SK-N-MC (cell line): ENCODE measurements around the gene EIF4EBP3.

Experiments used
- DNase-seq: peaks from one replicate; pipeline ENCODE4 v3.0.0-alpha.2; 2011; ENCODE audit warnings: low read depth, low spot score
- H3K27ac ChIP-seq: fragments of 200-600 bp; sonication (generic); 2 replicates; pipeline ENCODE4 v1.5.1; 2016; ENCODE audit warnings: mixed run types
- H3K36me3 ChIP-seq: fragments of 200-600 bp; sonication (generic); 2 replicates; pipeline ENCODE4 v1.6.1; 2017; ENCODE audit warnings: antibody characterized with exemption, low read length, mixed read lengths; ENCODE audit not compliant: insufficient read depth
- H3K4me3 ChIP-seq: fragments of 200-600 bp; sonication (generic); 2 replicates; pipeline ENCODE4 v1.5.1; 2016
- H3K9ac ChIP-seq: fragments of 200-600 bp; sonication (generic); 2 replicates; pipeline ENCODE4 v1.8.0; 2017; ENCODE audit warnings: mixed run types, mixed read lengths; ENCODE audit not compliant: insufficient read length
- H3K9me3 ChIP-seq: fragments of 200-600 bp; sonication (generic); 2 replicates; pipeline ENCODE4 v1.6.1; 2017; ENCODE audit warnings: low read depth, mild to moderate bottlenecking, antibody characterized with exemption, low read length, moderate library complexity, mixed read lengths
- EZH2 ChIP-seq: fragments of 200-600 bp; sonication (generic); IDR thresholded peaks from one replicate; pipeline ENCODE4 v1.6.1; 2017; ENCODE audit warnings: antibody characterized with exemption
- FOXP2 ChIP-seq: optimal IDR thresholded peaks from 2 replicates; pipeline ENCODE3; 2011; ENCODE audit warnings: mild to moderate bottlenecking, moderate library complexity; ENCODE audit not compliant: insufficient read depth; ENCODE audit errors: extremely low read length, control extremely low read depth
- POLR2AphosphoS5 ChIP-seq: IDR thresholded peaks from 2 replicates; pipeline ENCODE4 v1.6.1; 2012; ENCODE audit warnings: mild to moderate bottlenecking, low read depth, low read length, borderline replicate concordance

Gene EIF4EBP3

DNA sequence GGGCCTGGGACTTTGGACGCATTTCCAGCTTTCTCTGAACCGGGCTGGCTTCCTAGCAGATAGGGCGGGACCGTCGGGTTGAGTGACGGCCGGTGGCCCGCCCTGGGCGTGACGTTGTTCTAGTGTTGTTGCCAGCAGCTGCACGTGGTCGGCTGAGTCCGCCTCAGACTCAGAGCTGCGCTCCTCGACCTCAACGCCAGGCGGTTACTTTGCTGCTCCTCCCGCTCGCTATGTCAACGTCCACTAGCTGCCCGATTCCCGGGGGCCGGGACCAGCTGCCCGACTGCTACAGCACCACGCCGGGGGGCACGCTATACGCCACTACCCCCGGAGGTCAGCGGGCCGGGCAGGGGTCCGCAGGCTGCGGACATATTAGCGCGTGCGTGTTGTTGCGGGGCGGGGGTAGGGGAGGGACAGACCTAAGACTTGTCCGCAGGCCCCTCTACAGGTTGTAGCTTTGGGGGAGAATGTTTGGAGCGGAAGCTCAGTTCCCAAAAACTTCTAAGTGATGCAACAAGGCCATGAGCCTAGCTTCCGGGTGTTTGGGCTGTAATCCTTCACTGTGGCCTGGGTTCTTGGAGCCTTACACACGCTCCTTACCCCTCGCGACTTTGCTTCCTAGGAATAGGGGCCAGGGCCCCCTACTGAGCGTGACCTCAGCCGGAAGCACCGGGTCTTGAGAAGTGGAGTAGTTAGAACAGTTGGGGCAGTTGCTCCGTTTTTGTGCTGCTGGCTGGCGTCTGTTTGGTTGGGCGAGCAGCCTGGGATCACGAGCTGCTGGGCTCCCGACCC lies at the start of gene EIF4EBP3:
Gene EIF4EBP3, plus strand, starts transcription at position 155 of the 792 bp plus-strand sequence. Its CDS starts 76 bp downstream, at position 231.
- no peak within 1 kb of the TSS for H3K4me3 ChIP-seq
- DNase-seq = no peak
- TF ChIP-seq POLR2AphosphoS5 (peak; percentile 63; the same call in 1 of the 2 replicates), EZH2 (no peak), FOXP2 (no peak)
- H3K36me3 ChIP-seq = peaks cover 48% of the 10 kb centered on the region; the same call in 1 of the 2 replicates
- H3K9me3 ChIP-seq = no peaks in the 10 kb centered on the region
- H3K9ac ChIP-seq = no peak within 1 kb of the TSS
- no peak within 1 kb of the TSS for H3K27ac ChIP-seq

DNA sequence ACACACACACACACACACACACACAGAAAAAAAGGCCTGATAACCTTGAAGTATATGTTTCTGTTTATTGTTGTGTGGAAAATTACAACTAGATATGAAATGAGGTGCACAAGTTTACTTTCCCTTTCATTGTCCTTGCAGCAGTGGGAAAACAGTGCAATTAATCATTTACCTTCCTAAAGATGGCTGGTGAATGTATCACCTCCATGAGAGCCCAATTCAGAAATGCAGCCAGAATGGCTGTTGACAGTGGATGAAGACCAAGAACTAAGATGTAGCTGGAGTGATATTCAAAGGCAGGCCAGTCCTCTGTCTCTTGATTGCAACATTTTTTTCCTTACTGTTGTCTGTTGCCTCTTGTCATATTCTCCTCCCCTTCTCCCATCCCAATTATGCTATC lies 49.6 kb upstream of the EIF4EBP3 start:
- H3K9ac ChIP-seq = no peak overlapping the region
- H3K9me3 ChIP-seq = no peaks in the 10 kb centered on the region
- DNase-seq = no peak
- no peak overlapping the region for H3K4me3 ChIP-seq
- H3K36me3 ChIP-seq = peaks cover 12% of the 10 kb centered on the region
- H3K27ac ChIP-seq = no peak overlapping the region
- TF ChIP-seq FOXP2 (no peak), POLR2AphosphoS5 (no peak), EZH2 (no peak)

DNA sequence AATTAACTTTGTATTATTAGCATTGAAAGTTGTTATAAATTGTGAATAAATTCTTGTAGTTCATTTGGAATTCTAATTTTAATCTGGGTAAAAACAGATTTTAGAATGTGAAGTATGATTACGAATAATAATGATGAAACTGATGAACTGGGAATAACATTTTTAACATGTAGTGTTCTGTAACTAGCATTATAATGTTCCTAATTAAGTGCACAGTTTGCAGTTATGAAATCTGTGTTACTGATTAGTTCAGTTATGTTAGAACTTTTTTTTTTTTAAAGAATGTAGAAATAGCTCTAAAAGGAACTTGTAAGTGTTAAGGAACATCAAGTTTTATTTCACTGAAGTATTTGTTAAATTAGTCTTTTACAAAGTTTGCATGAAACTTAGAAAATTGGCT lies 48.9 kb upstream of the EIF4EBP3 start:
- Histone ChIP-seq H3K4me3 (no peak overlapping the region), H3K36me3 (peaks cover 12% of the 10 kb centered on the region), H3K9me3 (no peaks in the 10 kb centered on the region), H3K27ac (no peak overlapping the region), H3K9ac (no peak overlapping the region)
- no peak for DNase-seq
- TF ChIP-seq EZH2 = no peak
- TF ChIP-seq POLR2AphosphoS5 = no peak
- TF ChIP-seq FOXP2 = no peak

DNA sequence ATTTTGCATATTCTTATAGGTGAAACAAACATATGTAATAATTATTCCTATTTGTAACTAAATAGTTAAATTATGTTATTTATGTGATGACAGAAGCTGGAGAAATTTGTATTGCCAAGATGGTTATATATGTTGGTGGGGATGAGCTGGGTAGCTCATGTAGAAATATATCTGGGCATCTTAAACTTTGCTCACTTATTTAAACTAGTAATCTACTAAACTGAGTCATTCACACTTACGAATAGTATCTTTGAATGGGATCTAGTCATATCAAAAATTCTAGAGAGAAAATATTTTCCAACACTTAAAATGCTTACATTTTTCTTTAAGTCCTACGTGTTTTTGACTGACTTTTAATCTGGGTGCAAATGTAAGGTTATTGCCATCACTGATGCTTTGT lies 44.6 kb upstream of the EIF4EBP3 start:
- no peak overlapping the region for H3K27ac ChIP-seq
- H3K9ac ChIP-seq = no peak overlapping the region
- peaks cover 34% of the 10 kb centered on the region for H3K36me3 ChIP-seq
- no peak overlapping the region for H3K4me3 ChIP-seq
- H3K9me3 ChIP-seq = no peaks in the 10 kb centered on the region
- DNase-seq = no peak
- TF ChIP-seq FOXP2 (no peak), POLR2AphosphoS5 (no peak)

DNA sequence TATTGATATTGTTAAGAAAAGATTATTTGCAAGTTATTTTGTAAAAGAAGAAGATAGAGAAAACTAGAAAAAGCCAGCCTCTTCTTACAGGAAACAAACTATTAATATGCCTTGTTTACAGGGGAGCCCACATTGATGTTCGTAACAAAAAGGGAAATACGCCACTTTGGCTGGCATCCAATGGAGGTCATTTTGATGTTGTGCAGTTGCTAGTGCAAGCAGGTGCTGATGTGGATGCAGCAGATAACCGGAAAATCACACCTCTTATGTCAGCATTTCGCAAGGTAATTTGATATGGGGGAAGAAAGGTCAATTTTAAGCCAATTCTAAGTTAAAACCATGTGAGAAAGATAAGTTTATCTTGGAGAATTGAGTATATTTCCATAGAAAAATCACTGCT lies 37.6 kb upstream of the EIF4EBP3 start:
- no peak for TF ChIP-seq POLR2AphosphoS5
- no peak for TF ChIP-seq EZH2
- TF ChIP-seq FOXP2 = no peak
- H3K36me3 ChIP-seq = peaks cover 96% of the 10 kb centered on the region

DNA sequence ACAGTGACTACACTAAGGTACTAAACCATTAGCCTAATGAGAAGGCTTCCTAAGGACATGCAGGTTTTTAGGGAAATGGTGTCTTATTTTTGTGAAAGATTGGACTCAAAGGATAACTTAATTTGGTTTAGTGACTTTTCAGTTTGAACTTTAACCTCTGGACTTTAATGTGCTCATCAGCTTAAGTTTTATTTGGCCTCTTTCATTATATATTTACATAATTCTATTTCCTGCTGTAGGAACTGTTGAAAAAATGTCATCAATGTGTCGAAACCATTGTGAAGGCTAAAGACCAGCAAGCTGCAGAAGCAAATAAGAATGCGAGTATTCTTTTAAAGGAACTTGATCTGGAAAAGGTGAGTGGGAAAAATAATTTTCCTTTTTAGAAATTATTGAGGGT lies 34.3 kb upstream of the EIF4EBP3 start:
- no peaks in the 10 kb centered on the region for H3K9me3 ChIP-seq
- H3K27ac ChIP-seq = no peak overlapping the region
- no peak overlapping the region for H3K9ac ChIP-seq
- DNase-seq = no peak
- H3K4me3 ChIP-seq = no peak overlapping the region
- peaks cover 72% of the 10 kb centered on the region for H3K36me3 ChIP-seq
- TF ChIP-seq EZH2 = no peak

More for the DNA sequence above, 37.6 kb upstream of the EIF4EBP3 start:
- Histone ChIP-seq H3K4me3 (no peak overlapping the region), H3K9me3 (no peaks in the 10 kb centered on the region), H3K27ac (no peak overlapping the region), H3K9ac (no peak overlapping the region)
- DNase-seq = no peak

DNA sequence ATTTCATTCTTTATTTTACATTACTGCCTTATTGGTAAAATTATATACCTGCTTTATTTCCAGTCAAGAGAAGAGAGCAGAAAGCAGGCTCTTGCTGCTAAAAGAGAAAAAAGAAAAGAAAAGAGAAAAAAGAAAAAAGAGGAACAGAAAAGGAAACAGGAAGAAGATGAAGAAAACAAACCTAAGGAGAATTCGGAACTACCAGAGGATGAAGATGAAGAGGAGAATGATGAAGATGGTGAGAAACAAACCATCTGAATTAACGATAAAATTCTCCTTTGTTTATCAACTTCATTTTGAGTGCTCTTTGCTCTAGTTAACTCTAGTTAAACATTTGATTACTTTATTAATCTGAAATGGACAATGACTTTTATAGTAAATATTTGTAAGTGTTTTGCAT lies 23.5 kb upstream of the EIF4EBP3 start:
- H3K27ac ChIP-seq = no peak overlapping the region
- TF ChIP-seq FOXP2 (no peak), EZH2 (no peak), POLR2AphosphoS5 (no peak)
- H3K4me3 ChIP-seq = no peak overlapping the region
- no peak overlapping the region for H3K9ac ChIP-seq
- no peaks in the 10 kb centered on the region for H3K9me3 ChIP-seq
- peaks cover 46% of the 10 kb centered on the region for H3K36me3 ChIP-seq
- DNase-seq = no peak

DNA sequence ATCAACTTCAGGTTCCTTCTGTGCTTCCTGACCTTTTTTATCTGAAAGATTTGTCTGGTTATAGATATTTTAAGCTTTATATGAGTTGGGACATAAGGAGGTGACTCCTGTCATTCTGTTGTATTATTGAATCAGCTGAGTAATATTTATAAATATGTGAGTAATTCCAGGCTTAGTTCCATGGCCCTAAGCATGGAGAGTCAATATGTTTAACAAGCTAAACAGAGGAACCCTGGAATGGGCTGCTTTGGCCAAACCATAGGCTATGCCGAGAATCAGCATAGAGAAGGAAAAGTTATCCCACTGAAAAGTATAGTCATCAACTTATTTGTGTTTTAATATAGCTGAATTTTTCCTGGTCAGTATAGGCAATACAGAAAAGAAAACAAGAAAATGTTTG lies 7.2 kb upstream of the EIF4EBP3 start:
- Histone ChIP-seq H3K9me3 (no peaks in the 10 kb centered on the region), H3K4me3 (no peak overlapping the region), H3K27ac (no peak overlapping the region), H3K36me3 (peaks cover 72% of the 10 kb centered on the region), H3K9ac (no peak overlapping the region)
- DNase-seq = no peak
- TF ChIP-seq POLR2AphosphoS5 (no peak), FOXP2 (no peak), EZH2 (no peak)

DNA sequence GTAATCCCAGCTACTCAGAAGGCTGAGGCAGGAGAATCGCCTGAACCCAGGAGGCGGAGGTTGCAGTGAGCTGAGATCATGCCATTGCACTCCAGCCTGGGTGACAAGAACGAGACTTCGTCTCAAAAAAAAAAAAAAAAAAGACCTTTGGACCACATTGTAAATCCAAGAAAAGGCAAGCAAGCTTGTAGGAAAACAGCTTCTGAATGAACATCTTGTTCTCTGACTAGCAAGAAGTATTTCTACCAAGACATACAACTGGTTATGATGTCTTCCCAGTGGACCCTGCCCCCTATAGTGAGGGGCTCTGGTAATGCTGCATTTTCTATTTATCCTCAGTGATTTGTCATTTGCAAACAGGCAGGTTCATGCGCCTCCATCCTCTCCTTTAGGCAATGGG lies 4.5 kb upstream of the EIF4EBP3 start:
- H3K36me3 ChIP-seq = peaks cover 52% of the 10 kb centered on the region
- no peaks in the 10 kb centered on the region for H3K9me3 ChIP-seq
- H3K4me3 ChIP-seq = no peak overlapping the region
- no peak for DNase-seq
- no peak overlapping the region for H3K9ac ChIP-seq
- TF ChIP-seq FOXP2 (no peak), POLR2AphosphoS5 (no peak), EZH2 (no peak)
- H3K27ac ChIP-seq = no peak overlapping the region
